Measurements from ENCODE around the gene PRKN.

Gene PRKN

DNA sequence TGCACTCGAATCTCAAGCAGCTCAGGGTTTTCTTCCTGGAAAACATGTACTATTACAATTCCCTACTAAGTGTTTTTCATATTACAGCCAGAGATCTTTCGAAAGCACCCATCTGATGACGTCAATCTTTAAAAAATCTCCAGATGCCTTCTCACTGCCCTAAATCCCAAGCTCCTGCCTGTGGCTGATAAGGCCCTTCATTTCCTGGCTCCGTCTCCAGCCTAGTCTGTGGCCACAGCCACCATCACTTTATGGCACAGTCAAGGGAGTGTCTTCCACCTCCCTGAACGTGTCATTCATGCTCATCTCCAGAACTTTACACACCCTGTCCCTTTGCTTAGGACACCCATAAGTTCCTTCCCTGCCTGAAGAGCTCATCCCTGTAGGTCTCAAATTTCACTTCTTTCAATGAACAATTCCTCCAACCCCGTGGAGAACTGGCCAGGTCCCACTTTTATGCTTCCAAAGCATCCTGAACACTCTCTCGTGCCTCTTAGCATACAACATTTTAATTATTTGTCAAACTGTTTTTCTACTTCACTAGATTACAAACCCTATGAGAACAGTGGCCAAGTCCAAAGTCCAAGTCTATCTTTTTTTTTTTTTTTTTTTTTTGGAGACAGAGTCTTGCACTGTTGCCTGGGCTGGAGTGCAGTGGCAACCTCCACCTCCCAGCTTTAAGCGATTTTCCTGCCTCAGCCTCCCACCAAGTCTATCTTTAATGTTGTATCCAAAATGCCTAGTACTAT is 1347.6 kb downstream of the PRKN start:
- no peak for DNase-seq

GRCh38 chr6:161378115-161378514 is 1349.5 kb downstream of the PRKN start:
- no peak for DNase-seq

DNA sequence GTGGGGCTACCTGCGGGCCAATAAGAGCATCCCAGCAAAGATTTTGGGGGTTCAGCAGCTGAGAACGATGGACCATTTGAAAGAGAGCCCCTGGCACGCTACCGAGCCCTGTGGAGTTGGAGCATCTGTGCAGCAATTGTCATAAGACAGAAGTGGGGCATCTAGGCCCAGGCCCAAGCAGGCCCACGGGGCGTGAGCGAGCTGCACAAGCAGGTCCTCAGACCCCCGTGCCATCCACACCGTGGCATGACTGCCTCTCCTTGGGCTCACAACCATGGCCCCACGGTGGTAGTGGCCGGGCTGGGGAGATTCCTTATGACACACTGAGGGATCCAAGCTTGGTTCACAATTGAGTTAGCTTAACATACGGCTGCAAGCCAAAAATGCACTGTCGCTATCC is 1350.5 kb downstream of the PRKN start:
- no peak for DNase-seq

DNA sequence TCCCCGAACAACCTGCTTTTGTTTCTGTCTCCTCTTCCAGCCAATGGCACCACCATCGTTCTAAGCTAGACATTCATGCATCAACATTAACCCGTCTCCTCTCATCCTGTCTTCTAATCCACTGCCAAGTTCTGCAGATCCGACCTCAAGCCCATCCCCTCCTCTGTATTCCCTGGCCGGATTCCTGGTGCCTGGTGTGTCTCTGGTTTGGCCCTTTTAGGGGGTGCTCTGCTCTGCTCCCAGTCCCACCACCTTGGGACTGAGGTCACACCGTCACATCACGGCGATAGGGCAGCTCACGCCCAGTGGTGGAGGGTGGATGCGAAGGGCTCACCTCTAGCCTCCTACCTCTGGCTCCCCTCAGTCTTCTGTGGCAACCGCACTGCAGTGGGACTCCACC is 1351.2 kb downstream of the PRKN start:
- DNase-seq = no peak

DNA sequence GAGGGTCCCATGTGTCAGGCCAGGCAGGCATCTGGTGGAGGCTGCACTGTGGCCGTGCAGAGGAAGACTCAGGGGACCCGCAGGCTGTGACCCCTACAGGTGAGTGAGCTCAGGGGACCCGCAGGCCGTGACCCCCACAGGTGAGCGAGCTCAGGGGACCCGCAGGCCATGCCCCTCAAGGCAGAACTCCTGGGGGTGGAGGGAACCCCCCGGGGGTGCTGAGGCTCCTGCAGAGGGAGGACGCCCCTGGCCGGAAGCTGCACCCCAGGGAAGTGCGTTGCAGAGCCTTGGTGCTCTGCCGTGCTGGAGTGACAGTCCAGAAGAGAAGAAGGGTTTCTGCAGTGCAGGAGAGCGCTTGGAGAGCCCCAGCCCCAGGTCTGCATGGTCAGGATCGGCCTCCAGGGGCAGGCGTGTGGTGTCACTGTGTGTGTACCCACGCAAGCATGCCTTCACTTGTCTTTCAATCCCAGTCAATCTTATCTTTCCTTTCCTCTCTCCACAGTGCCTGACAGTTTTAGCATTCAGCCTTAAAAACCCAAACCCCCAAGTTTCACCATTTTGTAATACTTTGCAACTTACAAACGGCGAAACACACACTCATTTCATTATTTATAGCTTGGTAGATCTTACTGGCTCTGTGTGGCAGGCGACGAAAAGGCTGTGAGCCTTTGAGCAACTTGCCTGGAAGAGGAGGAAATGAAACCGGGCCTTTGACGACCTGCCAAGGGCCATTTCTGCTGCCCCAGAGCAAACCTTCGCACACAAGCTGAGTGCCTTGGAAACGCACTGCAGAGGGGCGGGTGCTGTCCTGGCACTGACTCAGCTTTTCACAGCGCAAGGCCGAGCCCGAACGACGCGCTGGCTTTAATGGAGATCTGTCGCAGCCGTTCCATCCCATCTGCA is 1352.3 kb downstream of the PRKN start:
- DNase-seq = no peak

GRCh38 chr6:161373905-161374451 is 1353.6 kb downstream of the PRKN start:
- DNase-seq = no peak

DNA sequence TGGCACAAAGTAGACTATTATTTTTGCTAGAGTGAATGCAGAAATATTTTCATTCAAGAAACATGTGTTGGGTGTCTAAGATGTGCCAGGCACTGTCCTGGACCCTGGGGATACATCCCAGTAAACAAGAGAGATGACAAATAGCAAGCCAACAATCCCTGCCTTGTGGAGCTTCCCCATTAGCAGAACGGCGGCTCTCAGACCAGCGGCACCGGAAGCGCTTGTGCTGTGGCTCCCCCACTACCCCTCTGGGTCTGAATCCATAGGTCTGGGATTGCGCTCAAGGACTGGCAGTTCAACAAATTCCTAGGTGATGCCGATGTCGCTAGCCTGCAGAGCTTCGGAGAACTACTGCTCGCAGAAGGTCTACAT is 1355.2 kb downstream of the PRKN start:
- DNase-seq = no peak

DNA sequence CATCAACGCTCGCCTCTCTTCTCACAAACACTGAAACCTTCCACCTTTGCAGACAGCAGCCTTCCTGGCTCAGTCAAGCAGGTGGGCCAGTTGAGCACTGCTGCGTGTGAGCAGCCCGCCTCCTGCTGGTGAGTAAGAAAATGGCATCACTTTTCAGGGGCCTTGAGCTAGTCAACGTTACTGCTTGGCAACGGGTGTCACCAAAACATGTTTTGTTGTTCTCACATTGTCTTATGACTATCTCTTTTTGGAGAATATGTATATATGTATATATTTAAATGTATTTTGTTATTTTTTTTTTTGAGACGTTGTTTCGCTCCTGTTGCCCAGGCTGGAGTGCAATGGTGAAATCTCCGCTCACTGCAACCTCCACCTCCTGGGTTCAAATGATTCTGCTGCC is 1356.7 kb downstream of the PRKN start:
- no peak for DNase-seq

DNA sequence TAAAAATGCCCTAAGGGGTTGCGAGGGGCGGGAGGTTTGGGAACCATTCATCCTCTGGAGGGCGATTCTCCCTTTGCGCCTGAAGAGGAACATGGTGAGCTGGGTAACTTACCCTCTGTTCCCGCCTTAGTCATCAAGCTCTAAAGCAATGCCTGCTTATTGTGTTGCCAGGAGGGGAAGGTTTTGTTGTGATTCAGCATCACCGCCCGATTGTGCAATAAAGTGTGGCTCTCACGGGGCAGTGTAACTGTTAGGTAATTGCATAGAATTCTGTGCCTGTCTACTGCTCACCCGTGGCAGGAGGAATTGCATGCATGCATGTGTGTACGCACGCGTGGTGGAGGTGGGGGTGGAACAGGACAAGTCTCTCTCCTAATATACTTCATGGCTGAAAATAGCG is 1358.2 kb downstream of the PRKN start:
- no peak for DNase-seq

GRCh38 chr6:161368514-161368913 is 1359.1 kb downstream of the PRKN start:
- DNase-seq = no peak

GRCh38 chr6:161367472-161367871 is 1360.1 kb downstream of the PRKN start:
- DNase-seq = no peak

GRCh38 chr6:161366301-161366923 is 1361.2 kb downstream of the PRKN start:
- no peak for DNase-seq

GRCh38 chr6:161365633-161366032 is 1361.9 kb downstream of the PRKN start:
- DNase-seq = no peak

DNA sequence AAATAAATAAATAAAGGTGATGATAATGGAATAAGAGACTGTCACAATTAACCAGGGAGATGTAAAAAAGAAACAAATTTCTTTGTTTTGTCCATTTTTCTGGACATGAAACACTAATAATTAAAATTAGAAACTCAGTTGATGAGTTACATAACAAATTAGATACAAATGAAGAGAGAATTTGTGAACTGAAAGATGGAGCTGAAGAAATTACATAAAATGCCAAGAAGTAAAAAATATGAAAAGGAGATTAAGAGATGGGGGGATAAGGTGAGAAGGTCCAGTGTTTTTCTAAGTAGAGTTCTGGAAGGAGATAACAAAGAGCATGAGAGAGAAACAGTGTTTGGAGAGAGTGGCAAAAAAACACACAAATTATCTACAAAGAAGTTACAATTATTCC is 1364.3 kb downstream of the PRKN start:
- DNase-seq = no peak

DNA sequence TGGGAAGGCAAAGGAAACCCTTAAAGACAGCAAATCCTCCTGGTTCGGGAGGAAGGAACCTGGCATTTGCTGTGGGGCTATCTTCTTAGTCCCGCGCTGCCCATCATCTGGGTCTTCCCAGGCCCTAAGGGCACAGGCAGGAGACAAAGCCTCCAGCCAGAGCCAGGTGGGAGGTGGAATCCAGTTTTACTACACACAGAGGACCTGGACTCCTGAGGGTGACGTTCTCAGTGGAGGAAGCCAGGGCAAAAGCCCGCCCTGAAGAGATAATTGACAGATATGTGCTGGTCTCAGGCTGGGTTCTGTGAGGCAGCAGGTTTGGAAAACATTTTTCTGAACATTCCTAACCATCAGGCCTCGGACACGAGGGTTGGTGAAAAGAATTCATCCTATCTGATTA is 1365.3 kb downstream of the PRKN start:
- no peak for DNase-seq

DNA sequence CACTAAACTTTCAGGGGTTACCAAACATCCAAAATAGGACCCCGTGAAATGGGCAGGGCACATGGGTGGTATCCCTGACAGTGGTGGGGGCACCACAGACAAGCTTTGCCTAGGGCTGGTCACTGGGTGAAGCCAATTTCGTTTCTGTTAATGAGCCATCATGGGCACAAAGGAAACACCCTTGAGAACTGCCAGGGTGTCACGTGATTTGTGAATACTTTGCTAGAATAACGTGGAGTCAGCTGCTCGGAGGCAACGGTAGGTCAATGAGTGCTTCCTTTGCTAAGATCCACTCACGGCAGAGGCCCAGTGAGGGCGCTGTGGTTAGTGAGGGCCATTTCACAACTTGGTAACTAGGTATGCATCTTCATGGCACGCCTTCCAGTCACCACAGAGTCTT is 1366.0 kb downstream of the PRKN start:
- no peak for DNase-seq

DNA sequence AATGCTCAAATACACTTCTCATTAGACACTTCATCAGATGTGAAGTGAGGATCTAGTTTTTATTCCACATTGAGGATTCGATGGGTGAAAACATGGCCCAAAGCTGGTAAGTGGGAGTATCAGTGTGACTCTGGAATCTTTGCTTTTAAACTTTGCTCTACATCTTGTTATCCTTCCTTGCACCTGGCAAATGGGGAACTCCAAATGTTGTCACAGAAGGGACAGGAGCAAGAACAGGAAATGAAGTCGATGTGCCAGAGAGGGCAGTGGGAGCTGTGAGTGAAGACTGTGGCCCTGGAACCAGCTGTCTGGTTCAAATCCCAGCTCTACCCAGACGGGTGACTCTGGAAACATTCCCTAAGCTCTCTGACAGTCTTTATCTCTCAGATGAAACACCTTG is 1367.0 kb downstream of the PRKN start:
- no peak for DNase-seq

DNA sequence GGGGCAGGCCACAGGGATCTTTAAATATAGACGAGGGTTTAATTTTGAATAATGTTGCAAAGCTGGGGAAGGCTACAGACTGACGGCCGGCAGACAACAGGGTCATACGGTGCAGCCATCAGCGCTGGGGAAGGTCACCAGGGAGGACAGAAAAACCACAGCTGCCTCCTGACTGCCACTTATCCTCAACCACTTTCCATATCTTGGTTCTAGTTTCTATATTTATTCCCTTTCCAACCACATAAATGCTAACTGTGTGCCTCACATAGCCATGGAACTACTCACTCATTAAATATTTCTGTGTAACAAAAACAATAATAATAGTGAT is 1368.0 kb downstream of the PRKN start:
- DNase-seq = no peak

- DNase-seq = no peak
Measured at GRCh38 chr6:161356167-161356854, 1371.3 kb downstream of the PRKN start.

GRCh38 chr6:161355696-161356095 is 1371.9 kb downstream of the PRKN start:
- DNase-seq = no peak

DNA sequence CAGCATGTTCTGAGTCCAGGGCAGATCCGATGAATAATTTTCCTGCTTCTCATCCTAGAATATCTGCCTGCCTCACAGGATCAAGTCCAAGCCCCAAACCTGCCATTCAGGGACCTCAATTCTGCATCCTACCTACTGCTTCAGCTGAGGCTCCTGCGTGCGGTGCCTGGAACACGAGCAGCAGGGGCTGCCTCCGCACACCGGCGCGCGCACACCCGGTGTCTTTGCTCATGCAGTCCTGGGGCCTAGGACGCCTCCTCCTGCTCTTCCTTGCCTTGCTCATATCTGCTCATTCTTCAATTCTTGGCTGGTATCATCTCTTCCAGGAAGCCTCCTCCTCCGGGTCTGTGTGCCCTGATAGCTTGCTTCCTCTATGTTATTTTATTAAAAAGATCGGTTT is 1372.6 kb downstream of the PRKN start:
- DNase-seq = no peak

DNA sequence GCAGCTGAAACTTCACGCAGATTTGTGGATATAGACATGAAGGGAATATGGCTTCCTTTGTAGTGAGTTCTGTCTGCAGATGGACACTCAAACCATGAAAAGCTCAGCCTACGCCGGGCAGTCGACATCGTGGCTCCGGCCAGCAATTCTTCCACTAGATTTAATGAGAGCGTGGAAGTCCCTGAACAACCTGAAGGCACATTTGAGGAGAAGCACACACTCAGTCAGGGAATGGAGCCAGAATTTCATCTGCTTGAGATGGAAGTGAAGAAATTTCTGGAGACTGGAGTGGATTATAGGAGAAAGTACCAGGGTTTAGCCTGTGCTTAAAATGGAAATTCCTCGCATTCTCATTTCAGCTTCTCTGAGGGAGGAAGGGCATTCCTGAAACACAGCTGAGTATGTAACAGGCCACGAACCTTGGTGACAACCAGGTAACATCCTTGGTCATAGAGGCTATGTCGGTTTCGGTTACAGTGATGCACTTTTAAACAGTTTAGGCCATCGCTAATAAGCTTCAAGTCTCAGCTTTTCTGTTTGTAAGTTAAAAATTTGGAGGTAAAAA is 1373.2 kb downstream of the PRKN start:
- DNase-seq = no peak

GRCh38 chr6:161353208-161353613 is 1374.4 kb downstream of the PRKN start:
- no peak for DNase-seq

Data from GF-D8 (cell line).